ENCODE data around the gene RNASEH2B.

The RNASEH2B gene

GRCh38 chr13:50909605-50910484 is at the start of gene RNASEH2B:
RNASEH2B (plus strand) TSS chr13:50909791; CDS start chr13:50910077, 286 bp downstream.
- peak; percentile 43 to 56 (median 51) for DNase-seq (ENCODE audit: low read depth in 3 of 3)

- DNase-seq (ENCODE audit: low read depth in 3 of 3): no peak
Observed at GRCh38 chr13:50864492-50864891, 45.1 kb upstream of the RNASEH2B start.

- DNase-seq (ENCODE audit: low read depth in 3 of 3): no peak
Observed at GRCh38 chr13:50866817-50867636, 42.6 kb upstream of the RNASEH2B start.

GRCh38 chr13:50867637-50867945 is 42.0 kb upstream of the RNASEH2B start:
- DNase-seq (ENCODE audit: low read depth in 3 of 3): no peak

GRCh38 chr13:50871405-50871804 is 38.2 kb upstream of the RNASEH2B start:
- DNase-seq (ENCODE audit: low read depth in 3 of 3): no peak

GRCh38 chr13:50873467-50873866 is 36.1 kb upstream of the RNASEH2B start:
- DNase-seq (ENCODE audit: low read depth in 3 of 3): no peak

GRCh38 chr13:50873991-50874390 is 35.6 kb upstream of the RNASEH2B start:
- no peak for DNase-seq (ENCODE audit: low read depth in 3 of 3)

- no peak for DNase-seq (ENCODE audit: low read depth in 3 of 3)
Observed at GRCh38 chr13:50882816-50883435, 26.7 kb upstream of the RNASEH2B start.

GRCh38 chr13:50883728-50884127 is 25.9 kb upstream of the RNASEH2B start:
- DNase-seq (ENCODE audit: low read depth in 3 of 3): no peak

- DNase-seq (ENCODE audit: low read depth in 3 of 3): no peak
Observed at GRCh38 chr13:50884265-50884664, 25.3 kb upstream of the RNASEH2B start.

GRCh38 chr13:50887151-50887550 is 22.4 kb upstream of the RNASEH2B start:
- DNase-seq (ENCODE audit: low read depth in 3 of 3): no peak

- DNase-seq (ENCODE audit: low read depth in 3 of 3): no peak
Observed at GRCh38 chr13:50888362-50888761, 21.2 kb upstream of the RNASEH2B start.

- no peak for DNase-seq (ENCODE audit: low read depth in 3 of 3)
Observed at GRCh38 chr13:50889317-50889716, 20.3 kb upstream of the RNASEH2B start.

GRCh38 chr13:50891206-50891605 is 18.4 kb upstream of the RNASEH2B start:
- no peak for DNase-seq (ENCODE audit: low read depth in 3 of 3)

GRCh38 chr13:50892210-50892944 is 17.2 kb upstream of the RNASEH2B start:
- no peak for DNase-seq (ENCODE audit: low read depth in 3 of 3)

GRCh38 chr13:50893211-50893852 is 16.3 kb upstream of the RNASEH2B start:
- DNase-seq (ENCODE audit: low read depth in 3 of 3): no peak

GRCh38 chr13:50894012-50894411 is 15.6 kb upstream of the RNASEH2B start:
- no peak for DNase-seq (ENCODE audit: low read depth in 3 of 3)

GRCh38 chr13:50894504-50894903 is 15.1 kb upstream of the RNASEH2B start:
- DNase-seq (ENCODE audit: low read depth in 3 of 3): no peak

GRCh38 chr13:50898338-50898737 is 11.3 kb upstream of the RNASEH2B start:
- DNase-seq (ENCODE audit: low read depth in 3 of 3): no peak

- no peak for DNase-seq (ENCODE audit: low read depth in 3 of 3)
Observed at GRCh38 chr13:50901701-50902100, 7.9 kb upstream of the RNASEH2B start.

- no peak for DNase-seq (ENCODE audit: low read depth in 3 of 3)
Observed at GRCh38 chr13:50905256-50905655, 4.3 kb upstream of the RNASEH2B start.
